Measurements from ENCODE around the gene OR10H1.

- TF ChIP-seq CTCF (IDR thresholded peaks at IDR 0.05): no peak
- no peak for TF ChIP-seq EP300 (IDR thresholded peaks at IDR 0.05)
- no peak for TF ChIP-seq POLR2A (IDR thresholded peaks at IDR 0.05; ENCODE audit: low read length)
- no peak for TF ChIP-seq CHD4 (IDR thresholded peaks at IDR 0.05; ENCODE audit: borderline replicate concordance)
- no peak for TF ChIP-seq CBX8 (IDR thresholded peaks at IDR 0.05)
Measured at GRCh38 chr19:15776264-15776663, 39.2 kb downstream of the OR10H1 start.
